HepG2 (cell line): ENCODE results near the gene RPS6KA2. TPM values are rescaled to one million over a fixed set of nuclear protein-coding genes. Genes with fewer than 3 reads are reported as not detected.

Experiments
- ATAC-seq: fragments of 200-7000 bp; cut with Tn5 transposase; 3 replicates; pipeline ENCODE4 v1.9.1; 2020; ENCODE audit warnings: mild to moderate bottlenecking, moderate library complexity
- BruUV-seq: library from RNA; stranded (reverse); fragments of 400-500 nt; replicated peaks from 2 replicates; lab custom pipeline; 2021; lab: Mats Ljungman, UMichigan
- CTCF ChIA-PET: fragments of 300-600 bp; formaldehyde crosslinking; extraction: SDS; loops from one replicate; lab custom pipeline; 2021; ENCODE audit warnings: low total read pairs, inconsistent platforms, low intra/inter-chr PET ratio; lab: Yijun Ruan, JAX
- POLR2A ChIA-PET: fragments of 350-600 bp; sonication (Branson Sonifier 250); formaldehyde crosslinking; loops from one replicate; lab custom pipeline; 2020; ENCODE audit warnings: antibody characterized with exemption, inconsistent platforms; lab: Yijun Ruan, JAX
- DNase-seq: peaks from one replicate; pipeline ENCODE4 v3.0.0-alpha.2; 2015; ENCODE audit warnings: low spot score
- FAIRE-seq: peaks from 3 replicates; lab custom pipeline; 2011; peaks lifted over from hg19 to GRCh38; lab: Jason Lieb, UNC
- H2AFZ ChIP-seq: one replicate; pipeline ENCODE4 v1.6.1; 2011; ENCODE audit warnings: low read length, inconsistent platforms
- H3K27ac ChIP-seq: fragments of 300-600 bp; 3 replicates; pipeline ENCODE4 v1.8.0; 2011; ENCODE audit warnings: mixed run types, mild to moderate bottlenecking, mixed read lengths, low read length, inconsistent platforms; ENCODE audit not compliant: insufficient read depth; ENCODE audit errors: extremely low read length
- H3K27me3 ChIP-seq, 2 experiments: fragments of 200-600 bp in 1 of 2; 2 replicates in 1 of 2; 3 replicates in 1 of 2; pipeline versions ENCODE4 v1.6.0 to v1.8.0; 2011; ENCODE audit warnings: low read length in 2 of 2, mild to moderate bottlenecking in 2 of 2, moderate library complexity in 2 of 2, inconsistent platforms in 1 of 2; ENCODE audit not compliant: insufficient read depth in 2 of 2, control insufficient read depth in 1 of 2
- H3K36me3 ChIP-seq, 2 experiments: fragments of 200-600 bp in 1 of 2; replicated peaks in 1 of 2; 2 replicates in 1 of 2; 3 replicates in 1 of 2; pipeline versions ENCODE4 v1.5.1 to v1.8.0; 2011; ENCODE audit warnings: low read length in 2 of 2, inconsistent platforms in 1 of 2; ENCODE audit not compliant: insufficient read depth in 2 of 2, control insufficient read depth in 1 of 2
- H3K4me1 ChIP-seq: 2 replicates; pipeline ENCODE4 v1.5.1; 2012; ENCODE audit warnings: low read length, inconsistent platforms; ENCODE audit not compliant: insufficient read depth
- H3K4me2 ChIP-seq: 2 replicates; pipeline ENCODE4 v1.6.0; 2011; ENCODE audit warnings: low read depth, low read length, inconsistent platforms
- H3K4me3 ChIP-seq, 3 experiments: fragments of 200-600 bp in 1 of 3; sonication (generic), shearing (Covaris generic) in 1 of 3; replicated peaks in 1 of 3; 2 replicates each; pipeline ENCODE4 v1.5.1; 2011 to 2016; ENCODE audit warnings: low read length in 3 of 3, inconsistent platforms in 2 of 3, low read depth in 2 of 3, mild to moderate bottlenecking in 2 of 3, control low read depth in 1 of 3, mixed read lengths in 1 of 3; ENCODE audit not compliant: insufficient read depth in 1 of 3
- H3K79me2 ChIP-seq: one replicate; pipeline ENCODE4 v1.6.1; 2011; ENCODE audit warnings: low read length, inconsistent platforms; ENCODE audit not compliant: insufficient read depth
- H3K9ac ChIP-seq: 2 replicates; pipeline ENCODE4 v1.6.0; 2011; ENCODE audit warnings: mild to moderate bottlenecking, low read depth, low read length, inconsistent platforms; ENCODE audit not compliant: insufficient read depth
- H3K9me3 ChIP-seq: 2 replicates; pipeline ENCODE4 v1.5.1; 2012; ENCODE audit warnings: mild to moderate bottlenecking, low read length
- H4K20me1 ChIP-seq: 2 replicates; pipeline ENCODE4 v1.6.0; 2011; ENCODE audit warnings: inconsistent platforms, mild to moderate bottlenecking, low read length, moderate library complexity; ENCODE audit not compliant: insufficient read depth
- ZFP82 ChIP-seq: sonication (generic); formaldehyde crosslinking; IDR thresholded peaks from 2 replicates; pipeline ENCODE4 v1.5.1; 2020; ENCODE audit warnings: mild to moderate bottlenecking, missing genetic modification reagents, borderline replicate concordance
- ZNF776 ChIP-seq: sonication (generic); formaldehyde crosslinking; IDR thresholded peaks from 2 replicates; pipeline ENCODE4 v1.4.0; 2020; ENCODE audit warnings: mild to moderate bottlenecking, missing genetic modification reagents
- ZNF850 ChIP-seq: sonication (generic); formaldehyde crosslinking; conservative IDR thresholded peaks from 2 replicates; pipeline ENCODE4 v1.9.0; 2021; ENCODE audit warnings: mild to moderate bottlenecking, missing genetic modification reagents
- WGBS: methylation state at CpG from one replicate; pipeline ENCODE4 v1.1.6; 2017; ENCODE audit warnings: low lambda C conversion rate; 5-methylcytosine and 5-hydroxymethylcytosine counted together
- in situ Hi-C: cut with HindIII; loops from 2 replicates; pipeline ENCODE4 v1.10.0; 2017; ENCODE audit warnings: low pct_unique_long_range_greater_than_20kb; ENCODE audit not compliant: extremely low pct_ligation_motif_present
- intact Hi-C: fragments of 100-400 bp; cut with micrococcal nuclease; formaldehyde crosslinking; loops from one replicate; pipeline ENCODE4 v1.10.0; 2022; ENCODE audit not compliant: unreplicated experiment
- polyA plus RNA-seq, 8 experiments: library from polyadenylated mRNA; depleted of rRNA in 3 of 8; stranded (reverse) in 7 of 8; unstranded in 1 of 8; fragments of >200 nt; fragmentation: Illumina TruSeq in 4 of 8; extraction: Trizol in 4 of 8; gene quantifications; 2 replicates each; pipeline versions ENCODE4 v1.2.1 to v1.2.3, GENCODE V29; 2011 to 2016; ENCODE audit warnings: low read depth in 4 of 8, missing spikeins in 1 of 8, mixed read lengths in 1 of 8; ENCODE audit not compliant: insufficient read depth in 1 of 8
- total RNA-seq, 5 experiments: library from RNA; depleted of rRNA; stranded (reverse); fragments of >200 nt; fragmentation: Illumina TruSeq; extraction: Trizol; gene quantifications; 2 replicates each; pipeline ENCODE4 v1.2.3, GENCODE V29; 2016; ENCODE audit warnings: low read depth in 1 of 5
- TF ChIP-seq, protein P1 (sequence below): IDR thresholded peaks from 2 replicates; pipeline ENCODE4 v1.6.1; 2016; ENCODE audit warnings: missing genetic modification reagents, missing compliant biosample characterization
- TF ChIP-seq, protein P2 (sequence below): sonication (generic); formaldehyde crosslinking; IDR thresholded peaks from 2 replicates; pipeline ENCODE4 v1.8.0; 2022; ENCODE audit warnings: mild to moderate bottlenecking, missing genetic modification reagents

Gene RPS6KA2
- total and polyA plus RNA-seq, 2 of the 13 experiments (the other 11 are each of a cell fraction or from before 2014, with no cell fraction given) = 0.22 to 0.38 TPM

DNA sequence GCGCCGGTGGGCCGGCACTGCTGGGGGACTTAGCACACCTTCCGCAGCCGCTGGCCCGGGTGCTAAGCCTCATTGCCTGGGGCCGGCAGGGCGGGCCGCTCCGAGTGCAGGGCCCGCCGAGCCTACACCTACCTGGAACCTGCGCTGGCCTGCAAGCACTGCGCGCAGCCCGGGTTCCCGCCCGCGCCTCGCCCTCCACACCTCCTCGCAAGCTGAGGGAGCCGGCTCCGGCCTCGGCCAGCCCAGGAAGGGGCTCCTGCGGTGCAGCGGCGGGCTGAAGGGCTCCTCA lies 233.6 kb downstream of the RPS6KA2 start:
- Histone ChIP-seq H4K20me1 (no peaks in the 10 kb centered on the region), H3K4me3 (no peak overlapping the region), H3K36me3 (no peaks in the 10 kb centered on the region), H3K4me1 (peaks cover 70% of the 10 kb centered on the region), H3K79me2 (no peaks in the 10 kb centered on the region), H3K27ac (peak overlapping the region; percentile 68), H3K9ac (no peak overlapping the region), H3K4me2 (no peak overlapping the region), H3K27me3 (no peaks in the 10 kb centered on the region), H2AFZ (no peak overlapping the region), H3K9me3 (no peaks in the 10 kb centered on the region)
- in situ Hi-C loops (no loop called here), intact Hi-C loops (no loop called here)
- ATAC-seq (no peak), FAIRE-seq (no peak), DNase-seq (no peak)
- 95% methylated on average over 27 of the region's 27 CpGs for whole genome bisulfite sequencing
- TF ChIP-seq, protein P1, sequence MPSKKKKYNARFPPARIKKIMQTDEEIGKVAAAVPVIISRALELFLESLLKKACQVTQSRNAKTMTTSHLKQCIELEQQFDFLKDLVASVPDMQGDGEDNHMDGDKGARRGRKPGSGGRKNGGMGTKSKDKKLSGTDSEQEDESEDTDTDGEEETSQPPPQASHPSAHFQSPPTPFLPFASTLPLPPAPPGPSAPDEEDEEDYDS (CRISPR knock-in tag) = no peak
- TF ChIP-seq ZNF776 (0 out of 2 replicates have a peak, but pooled peaks have one; percentile 34), ZFP82 (CRISPR knock-in tag) (0 out of 2 replicates have a peak, but pooled peaks have one; percentile 36), ZNF850 (CRISPR knock-in tag) (0 out of 2 replicates have a peak, but pooled peaks have one; percentile 29)
- TF ChIP-seq, protein P2, sequence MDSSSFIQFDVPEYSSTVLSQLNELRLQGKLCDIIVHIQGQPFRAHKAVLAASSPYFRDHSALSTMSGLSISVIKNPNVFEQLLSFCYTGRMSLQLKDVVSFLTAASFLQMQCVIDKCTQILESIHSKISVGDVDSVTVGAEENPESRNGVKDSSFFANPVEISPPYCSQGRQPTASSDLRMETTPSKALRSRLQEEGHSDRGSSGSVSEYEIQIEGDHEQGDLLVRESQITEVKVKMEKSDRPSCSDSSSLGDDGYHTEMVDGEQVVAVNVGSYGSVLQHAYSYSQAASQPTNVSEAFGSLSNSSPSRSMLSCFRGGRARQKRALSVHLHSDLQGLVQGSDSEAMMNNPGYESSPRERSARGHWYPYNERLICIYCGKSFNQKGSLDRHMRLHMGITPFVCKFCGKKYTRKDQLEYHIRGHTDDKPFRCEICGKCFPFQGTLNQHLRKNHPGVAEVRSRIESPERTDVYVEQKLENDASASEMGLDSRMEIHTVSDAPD (CRISPR knock-in tag) = no peak
- BruUV-seq = no TSS peak
- POLR2A ChIA-PET = interaction anchor here (1.6 to 2.6 kb wide), 3 partner anchors 8 to 12 kb away, joined by 3 to 11 read pairs (median 8); no protein-coding TSS in a partner anchor
- CTCF ChIA-PET = no interaction called here
